SHP77 treated with DMSO at 0.1 percent for 48 hours (cell line): Measurements from ENCODE around the gene TALDO1.
A peak's percentile ranks its signal among the peaks of the same experiment; 100 is the strongest.

ENCODE experiments used
- DNase-seq: peaks from one replicate; lab custom pipeline; 2025; lab: John Stamatoyannopoulos, UW

Gene TALDO1

DNA sequence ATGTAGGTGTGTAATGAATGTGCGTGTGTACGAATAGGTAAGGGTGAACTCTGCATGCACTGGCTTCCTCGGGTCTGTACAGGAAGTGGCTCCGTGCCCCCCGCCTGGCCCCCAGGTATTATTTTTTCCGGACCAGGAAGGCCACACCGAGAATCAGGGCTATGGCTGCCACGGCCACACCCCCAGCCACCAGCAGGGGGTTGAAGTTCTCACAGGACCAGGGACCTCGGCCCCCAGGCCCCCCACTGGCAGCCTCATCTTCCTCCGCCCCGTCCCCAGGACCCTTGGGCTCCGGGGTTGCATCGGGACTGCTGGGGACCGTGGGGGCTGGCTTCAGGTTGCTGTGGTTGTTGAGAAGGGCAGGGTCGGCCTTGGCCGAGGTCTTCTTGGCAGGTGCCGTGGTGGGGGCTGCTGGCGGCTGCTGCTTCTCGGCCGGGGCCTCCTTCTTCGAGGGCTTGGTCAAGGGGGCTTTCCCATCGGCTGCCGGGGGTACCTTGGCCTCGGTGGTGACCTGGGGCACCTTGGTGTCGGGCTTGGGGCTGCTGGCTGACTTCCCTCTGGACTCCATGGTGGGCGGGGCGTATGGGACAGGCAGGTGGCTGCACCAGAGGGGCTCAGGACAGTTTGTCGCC lies 40.9 kb downstream of the TALDO1 start:
- no peak for DNase-seq

DNA sequence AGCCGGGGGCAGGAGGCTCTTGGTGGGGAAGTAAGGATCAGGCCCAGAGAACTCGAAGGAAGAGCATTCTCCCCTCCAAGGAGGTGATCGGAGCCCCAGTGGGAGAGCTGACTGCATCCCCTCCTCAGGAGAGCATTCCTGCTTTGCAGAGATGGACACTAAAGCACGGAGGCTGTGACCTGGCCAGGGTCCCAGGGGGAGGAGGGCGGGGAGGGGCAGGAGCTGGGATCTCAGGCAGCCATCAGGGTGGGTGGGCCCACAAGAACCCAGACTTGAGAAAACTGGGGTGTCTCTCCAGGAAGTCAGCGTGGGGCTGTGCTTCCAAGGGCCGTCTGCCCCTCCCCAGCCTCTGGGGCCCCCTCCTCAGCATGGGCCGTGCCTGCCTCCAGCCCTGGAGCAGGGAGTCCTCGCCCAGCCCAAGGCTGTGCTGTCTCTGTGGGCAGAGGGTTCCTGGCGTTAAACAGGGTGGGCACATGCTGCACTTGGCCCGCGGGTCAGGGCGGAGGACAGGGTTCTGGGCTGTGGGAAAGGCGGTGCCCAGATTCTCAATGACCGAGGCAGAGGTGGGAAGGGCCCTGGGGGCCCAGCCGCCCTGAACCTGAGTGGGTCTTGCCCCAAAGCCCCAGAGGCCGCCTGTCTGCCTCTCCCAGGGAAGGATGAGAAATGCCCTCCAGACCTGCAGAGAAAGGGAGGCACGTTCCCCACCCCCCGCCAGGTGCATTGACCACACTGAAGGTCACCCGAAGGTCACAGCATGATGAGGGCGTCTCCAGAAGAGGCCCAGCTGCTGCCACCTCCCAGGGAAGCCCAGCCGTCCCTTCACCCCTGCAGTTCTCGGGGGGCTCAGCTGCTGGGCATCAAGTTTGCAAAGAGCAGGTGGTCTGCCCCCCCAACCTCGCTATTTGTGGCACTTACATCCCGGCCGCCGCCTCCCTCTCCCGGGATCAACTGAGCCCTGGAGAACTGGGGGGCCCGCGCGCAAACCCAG lies 42.0 kb downstream of the TALDO1 start:
- no peak for DNase-seq

DNA sequence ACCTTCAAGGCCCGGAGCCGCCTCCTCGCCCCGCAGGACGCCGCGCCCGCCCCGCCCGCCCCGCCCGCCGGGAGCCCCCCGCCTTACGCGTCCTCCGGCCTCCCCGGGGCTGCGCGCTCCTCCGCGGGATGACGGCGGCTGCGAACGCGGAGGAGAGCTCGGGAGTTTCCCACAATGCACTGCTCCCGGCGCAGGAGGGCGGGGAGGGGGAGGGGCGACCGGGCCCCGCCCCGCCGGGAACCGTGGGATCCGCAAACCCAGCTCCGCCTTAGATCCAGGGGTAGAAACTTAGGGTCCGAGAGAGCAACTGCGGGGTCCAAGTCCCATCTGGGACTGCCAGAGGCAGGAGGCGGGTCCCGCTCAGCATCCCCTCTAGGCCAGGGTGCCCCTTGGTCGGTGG lies 42.7 kb downstream of the TALDO1 start, which contains the start of gene CEND1:
Gene CEND1 (minus strand): TSS at position 148 of the 400 bp plus-strand sequence. CDS start 1,514 bp downstream, outside the sequence.
- no peak for DNase-seq

DNA sequence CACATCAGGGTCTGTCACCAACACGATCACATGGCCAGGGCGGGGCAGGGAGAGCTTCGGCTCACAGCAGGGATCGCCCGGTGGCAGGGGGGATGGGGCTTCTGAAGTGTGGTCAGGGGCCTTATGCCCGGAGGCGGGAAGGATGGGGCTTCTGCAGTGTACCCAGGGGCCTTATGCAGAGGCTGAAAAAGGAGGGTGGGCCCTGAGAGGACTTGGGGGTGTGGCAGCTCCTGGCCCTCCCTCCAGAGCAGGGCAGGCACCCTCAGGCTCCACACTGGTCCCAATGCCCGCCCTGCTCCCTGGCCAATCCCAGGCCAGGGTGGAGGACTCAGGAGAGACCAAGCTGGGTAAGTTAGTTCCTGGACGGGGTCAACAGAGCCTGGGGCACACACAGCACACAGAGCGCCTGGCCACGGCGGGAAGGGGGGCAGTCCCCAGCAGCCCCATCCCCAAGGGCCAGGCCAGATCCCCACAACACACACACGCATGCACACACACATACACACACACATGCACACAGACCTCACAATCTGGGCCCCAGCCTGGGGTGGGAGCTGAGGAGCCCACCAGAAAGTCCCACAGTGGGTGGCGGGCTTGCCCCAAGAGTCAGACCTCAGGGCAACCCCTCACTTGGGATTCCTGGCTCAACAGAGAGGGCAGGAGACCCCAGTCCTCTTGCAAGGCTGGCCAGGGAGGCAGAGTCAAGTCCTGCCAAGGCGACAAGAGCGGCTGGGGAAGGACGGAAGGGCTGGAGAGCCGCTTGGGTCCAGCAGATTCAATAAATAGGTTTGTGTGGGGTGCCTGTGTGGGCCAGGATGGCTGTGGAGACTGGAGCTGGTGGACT lies 43.7 kb downstream of the TALDO1 start:
- no peak for DNase-seq

DNA sequence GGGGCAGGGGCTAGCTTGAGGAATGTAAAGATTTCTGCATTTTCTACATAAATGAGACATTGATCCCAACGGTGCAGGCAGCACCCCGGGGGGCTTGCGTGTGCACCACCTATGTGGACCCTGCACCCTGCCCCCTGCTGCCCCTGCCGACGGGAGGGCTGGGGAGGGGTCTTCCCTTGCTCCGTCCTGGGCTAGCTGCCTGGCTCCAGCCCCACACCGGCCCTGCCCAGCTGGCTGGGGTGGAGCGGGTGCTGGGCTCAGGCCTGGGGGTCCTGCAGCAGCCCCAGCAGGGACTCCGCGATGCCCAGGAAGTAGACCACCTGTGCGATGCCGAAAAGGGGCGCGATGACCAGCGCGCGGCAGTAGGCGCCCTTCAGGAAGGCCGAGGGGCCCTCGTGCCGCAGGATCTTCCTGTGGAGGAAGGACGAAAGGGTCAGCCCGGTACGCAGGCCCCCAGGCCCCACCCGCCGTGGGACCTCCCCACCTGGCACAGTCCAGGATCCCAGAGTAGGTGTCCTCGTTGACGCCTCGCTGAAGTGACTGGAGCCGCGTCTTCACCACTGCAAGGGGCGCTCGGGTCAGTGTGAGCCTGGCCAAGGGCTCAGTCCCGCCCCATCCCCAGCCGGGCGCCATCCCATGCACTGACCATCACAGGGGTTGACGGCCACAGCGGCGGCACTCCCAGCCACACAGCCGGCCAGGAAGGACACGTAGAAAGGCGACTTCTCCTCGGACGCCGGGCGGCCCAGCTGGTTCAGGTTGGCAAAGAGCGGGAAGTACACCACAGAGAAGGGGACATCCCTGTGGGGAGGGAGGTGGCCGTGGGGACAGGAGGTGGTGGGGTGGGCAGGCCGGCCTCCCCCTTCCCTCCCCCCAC lies 44.6 kb downstream of the TALDO1 start:
- no peak for DNase-seq

DNA sequence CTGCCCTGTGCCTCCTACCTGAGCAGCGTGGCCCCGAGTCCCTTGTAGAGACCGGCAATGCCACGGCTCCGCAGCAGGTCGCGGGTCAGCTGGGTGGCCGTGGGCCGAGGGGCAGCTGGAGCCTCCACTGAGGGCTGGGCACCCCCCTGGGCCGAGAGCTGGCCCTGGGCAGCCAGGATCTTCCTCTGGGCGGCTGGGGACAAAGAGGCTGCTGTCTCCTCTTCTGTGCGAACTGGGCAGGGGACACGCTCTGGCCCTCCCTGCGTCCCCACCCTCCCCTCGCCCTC lies 45.2 kb downstream of the TALDO1 start:
- no peak for DNase-seq

DNA sequence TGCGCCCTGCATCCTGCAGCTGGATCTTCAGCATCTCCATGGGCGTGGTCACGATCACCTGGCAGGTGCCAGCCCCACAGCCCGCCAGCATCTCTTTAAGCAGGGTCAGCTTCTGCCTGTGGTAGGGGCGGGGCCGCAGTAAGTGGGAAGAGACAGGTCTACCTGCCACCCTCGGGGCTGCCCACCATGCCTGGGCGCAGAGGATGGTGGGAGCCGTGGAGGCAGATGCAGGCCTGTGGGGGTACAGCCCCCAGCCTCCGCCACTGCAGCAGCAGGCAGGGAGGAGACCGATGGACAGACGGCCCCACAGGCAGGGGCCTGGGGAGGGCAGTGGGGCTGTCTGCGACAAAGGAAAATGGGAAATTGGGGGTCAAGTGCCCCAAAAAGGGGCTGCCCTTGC lies 45.6 kb downstream of the TALDO1 start:
- DNase-seq, result no peak

DNA sequence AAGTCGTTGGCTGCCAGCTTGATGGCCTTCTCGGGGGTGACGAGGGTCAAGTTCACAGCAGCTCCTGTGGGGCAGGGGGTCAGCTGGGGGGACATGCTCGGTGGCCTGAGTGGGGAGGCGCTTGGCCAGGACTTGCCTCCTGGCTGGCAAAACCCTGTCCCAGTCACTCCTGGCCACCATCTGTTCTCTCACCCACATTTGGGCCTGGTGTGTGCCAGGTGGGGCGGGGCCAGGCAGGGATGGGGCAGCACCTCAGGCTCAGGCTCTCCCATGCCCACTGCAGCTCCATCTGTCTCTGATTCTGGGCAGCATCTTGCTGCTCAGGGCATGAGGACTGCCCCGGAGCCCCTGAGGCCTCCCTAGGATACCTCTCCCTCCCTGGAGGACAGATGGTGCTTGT lies 46.3 kb downstream of the TALDO1 start:
- DNase-seq, result no peak

DNA sequence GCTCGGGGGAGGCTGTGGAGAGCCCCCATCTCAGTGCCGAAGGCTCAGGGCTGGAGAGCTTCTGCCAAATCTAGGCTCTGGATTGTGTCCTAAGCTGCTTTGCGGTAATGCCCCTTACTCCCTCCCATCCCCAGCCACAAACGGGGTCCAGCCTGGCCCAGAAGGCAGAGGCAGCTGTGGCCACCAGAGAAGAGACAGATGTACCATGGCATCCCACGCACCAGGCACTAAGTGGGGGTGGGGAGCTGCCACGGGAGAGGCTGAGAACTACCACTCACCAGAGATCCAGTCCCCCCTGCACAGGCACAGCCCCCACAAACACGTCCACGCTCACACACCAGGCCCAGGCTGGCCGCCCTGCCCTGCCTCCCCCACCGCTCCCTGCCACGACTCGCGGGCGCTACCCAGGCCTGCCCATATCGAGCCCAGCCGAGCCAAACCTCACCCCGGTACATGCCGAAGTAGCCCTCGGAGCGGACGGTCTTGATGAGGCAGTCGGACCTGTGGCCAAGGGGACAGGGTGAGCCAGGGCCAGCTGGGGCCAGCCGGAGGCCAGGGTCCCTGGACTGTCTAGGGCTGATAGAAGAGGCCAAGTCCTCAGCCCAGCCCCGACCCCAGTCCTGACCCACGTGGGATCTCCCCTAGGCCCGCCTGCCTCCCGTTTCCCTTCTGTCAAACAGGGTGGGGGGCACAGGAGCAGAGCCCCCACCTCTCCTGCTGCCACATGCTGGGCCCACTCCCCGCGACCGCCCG lies 46.9 kb downstream of the TALDO1 start:
- DNase-seq, result no peak

DNA sequence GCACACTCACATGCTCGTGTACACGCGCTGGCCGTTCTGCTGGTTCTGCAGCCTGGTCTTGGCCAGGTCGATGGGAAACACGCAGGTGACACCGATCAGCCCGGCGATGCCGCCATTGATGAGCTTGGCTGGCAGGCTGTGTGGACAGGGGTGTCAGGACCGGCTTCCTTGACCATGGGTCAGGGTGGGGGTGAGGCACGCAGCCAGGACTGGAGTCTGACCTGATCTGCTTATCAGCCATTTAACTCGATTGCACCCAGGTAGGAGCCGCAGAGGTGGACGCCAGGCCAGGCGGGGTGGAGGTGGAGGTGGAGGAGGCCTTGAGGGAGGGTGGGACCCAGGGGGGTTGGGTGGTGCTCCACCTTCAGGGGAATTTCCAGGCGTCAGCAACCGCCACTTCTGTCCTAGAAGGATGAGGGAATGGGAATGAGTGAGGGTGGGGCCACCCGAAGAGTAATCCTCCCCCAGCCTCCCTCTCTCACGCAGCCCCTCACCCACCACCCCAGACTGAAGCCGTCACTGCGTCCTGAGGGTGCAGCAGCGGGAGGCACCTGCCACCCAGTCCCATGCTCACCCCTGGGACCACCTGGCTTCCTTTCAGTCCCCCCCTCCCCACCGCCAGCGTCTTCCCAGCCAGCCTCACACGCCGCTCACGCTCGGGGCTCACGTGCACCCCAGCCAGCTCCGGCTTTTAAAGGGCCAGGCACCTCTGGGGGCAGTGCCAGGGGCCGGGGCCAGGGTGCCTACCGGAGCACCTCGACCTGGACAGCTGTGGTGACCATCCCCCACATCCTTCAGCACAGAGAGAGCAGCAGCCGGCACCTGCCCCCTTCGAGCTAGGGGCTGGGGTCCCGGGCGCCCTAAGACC lies 47.7 kb downstream of the TALDO1 start:
- DNase-seq, result no peak

DNA sequence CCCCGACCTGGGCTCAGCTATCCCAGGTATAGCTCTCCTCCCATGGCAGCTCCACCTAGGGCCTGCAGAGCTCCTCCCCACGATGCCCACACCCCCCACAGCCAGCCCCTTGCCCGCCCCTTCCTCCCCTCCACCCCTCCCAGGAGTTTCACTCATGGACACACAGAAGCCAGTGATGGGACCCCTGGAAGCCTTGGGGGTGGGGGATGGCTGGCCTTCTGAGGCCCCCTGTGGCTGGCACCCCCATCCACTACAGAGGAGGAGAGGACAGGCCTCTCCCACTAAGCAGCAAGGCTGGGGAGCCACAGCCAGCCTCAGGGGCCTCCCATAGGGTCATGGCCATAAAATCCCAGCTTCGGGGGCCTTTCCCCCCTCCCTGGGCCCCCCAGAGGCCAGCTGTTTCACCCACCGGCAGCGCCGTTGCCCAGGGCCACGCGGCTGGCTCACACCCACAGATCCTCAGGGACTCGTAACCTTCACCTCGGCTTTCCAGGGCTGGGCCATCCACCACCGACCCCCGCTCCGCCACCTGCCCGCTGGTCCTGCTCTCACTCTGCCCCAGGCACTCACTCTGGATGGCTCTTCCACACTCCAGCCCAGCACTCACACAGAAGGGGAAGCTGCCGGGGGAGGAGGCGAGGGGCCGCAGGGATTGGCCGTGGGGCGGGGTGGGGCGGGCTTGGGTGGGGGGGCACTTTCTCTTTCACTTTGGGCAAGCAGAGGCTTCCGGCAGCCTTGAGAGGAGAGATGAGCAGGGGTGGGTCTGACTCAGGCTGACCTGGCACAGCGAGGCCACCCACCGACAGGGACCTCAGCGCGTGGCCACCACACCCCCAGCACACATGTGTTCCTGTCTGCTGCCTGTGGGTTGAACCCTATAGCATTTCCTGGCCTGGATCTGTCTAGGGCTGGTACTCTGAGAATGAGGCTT lies 48.6 kb downstream of the TALDO1 start:
- DNase-seq, result no peak

DNA sequence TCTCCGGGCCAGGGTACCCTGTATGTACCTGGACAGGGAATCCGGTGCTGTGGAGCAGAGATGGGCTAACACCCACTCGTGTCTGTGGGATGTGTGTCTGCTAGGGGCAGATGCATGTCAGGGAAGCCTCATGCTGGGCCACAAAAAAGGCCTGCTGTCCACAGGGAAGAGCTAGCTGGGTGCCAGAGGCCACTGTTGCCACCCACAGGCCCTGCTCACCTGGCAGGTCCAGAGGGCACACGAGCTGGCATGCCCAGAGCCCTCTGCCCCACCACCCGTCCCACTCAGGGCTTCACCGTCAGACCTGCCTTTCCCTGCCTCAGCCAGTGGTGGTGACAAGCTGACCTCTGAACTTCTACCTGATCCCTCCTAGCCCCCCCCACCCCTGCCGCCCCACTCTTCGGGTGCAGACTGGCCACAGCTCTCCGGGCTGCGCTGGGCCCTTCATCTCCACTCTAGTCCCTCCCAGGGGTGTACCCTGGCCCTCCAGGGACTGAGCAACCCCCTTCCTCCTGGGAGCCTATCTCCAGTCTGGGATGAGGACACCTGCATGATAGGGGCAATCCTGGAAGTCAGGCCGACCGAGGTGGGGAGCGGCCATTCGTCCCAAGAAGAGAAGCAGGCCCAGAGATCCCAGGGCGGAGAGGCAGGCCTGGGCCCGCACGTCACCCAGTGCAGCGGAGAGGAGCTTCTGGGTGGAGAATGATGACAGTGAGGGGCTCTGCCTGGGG lies 49.5 kb downstream of the TALDO1 start:
- no peak for DNase-seq

DNA sequence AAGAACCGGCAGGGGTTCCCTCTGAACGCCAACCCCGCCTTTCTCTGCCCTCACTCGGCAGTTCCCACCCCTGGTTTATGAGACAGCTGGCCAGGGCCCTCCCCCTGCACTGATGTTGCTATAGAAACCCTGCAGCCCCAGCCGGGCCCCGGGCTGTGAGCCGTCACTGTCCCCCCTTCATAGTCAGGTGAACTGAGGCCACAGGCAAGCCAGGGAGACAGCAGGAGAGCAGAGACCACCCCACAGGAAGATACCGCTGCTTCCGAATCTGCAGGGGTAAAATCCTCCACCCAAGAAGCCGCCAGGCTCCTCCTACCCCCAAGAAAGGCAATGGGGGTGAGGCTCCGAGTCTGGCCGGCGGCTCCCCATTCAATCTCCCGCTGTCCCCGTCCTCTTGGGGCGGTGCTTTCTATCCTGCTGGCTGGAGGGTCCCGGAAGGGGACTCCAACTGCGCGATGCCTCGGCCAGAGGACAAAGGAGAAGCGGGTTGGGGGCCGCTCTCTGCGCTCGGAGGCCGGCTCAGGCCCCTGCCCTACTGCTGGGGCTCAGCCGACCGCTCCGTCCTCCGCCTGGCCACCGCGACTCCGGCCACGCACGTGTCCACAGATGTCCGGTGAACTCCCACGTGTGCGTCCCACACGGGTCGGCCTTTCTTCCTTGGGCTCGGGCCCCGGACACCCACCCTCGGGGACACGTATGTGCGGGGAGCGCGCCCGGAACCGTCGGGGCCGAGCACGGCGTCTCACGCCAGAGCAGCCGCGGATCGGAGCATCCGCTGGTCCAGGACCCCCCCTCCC lies 50.2 kb downstream of the TALDO1 start:
- peak; percentile 15 for DNase-seq

DNA sequence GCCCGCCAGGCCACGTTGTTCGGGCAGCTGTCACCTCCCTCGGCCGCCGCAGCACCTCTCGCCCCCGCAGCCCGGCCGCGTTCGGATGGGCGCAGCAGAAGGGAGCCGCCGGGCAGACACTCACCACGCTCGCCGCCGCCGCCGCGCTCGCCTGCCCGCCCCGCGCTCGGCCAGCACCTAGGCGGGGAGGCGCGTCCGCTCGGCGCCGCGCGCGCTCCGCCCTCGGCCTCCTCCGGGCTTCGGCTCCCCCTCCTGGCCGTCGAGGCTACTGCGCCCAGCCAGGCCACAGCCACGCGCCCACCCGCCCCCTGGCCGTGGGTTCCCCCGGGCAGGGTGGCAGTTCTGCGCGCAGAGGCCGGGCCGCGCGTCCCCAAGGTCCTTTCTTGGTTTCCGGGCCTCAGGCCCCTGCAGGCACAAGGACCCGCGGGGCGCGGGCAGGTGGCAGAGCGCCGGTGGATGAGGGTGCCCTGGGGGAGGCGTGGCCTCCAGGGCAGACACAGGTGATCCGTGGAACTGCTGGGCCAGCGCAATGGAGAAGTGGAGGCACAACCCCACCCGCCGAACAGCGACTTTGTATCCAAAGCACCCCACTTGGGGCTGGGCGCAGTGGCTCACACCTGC lies 50.9 kb downstream of the TALDO1 start, which contains the start of gene SLC25A22:
Gene SLC25A22 (minus strand): TSS at position 189 of the 621 bp plus-strand sequence. CDS start 3,275 bp downstream, outside the sequence.
- DNase-seq, result peak; percentile 6

DNA sequence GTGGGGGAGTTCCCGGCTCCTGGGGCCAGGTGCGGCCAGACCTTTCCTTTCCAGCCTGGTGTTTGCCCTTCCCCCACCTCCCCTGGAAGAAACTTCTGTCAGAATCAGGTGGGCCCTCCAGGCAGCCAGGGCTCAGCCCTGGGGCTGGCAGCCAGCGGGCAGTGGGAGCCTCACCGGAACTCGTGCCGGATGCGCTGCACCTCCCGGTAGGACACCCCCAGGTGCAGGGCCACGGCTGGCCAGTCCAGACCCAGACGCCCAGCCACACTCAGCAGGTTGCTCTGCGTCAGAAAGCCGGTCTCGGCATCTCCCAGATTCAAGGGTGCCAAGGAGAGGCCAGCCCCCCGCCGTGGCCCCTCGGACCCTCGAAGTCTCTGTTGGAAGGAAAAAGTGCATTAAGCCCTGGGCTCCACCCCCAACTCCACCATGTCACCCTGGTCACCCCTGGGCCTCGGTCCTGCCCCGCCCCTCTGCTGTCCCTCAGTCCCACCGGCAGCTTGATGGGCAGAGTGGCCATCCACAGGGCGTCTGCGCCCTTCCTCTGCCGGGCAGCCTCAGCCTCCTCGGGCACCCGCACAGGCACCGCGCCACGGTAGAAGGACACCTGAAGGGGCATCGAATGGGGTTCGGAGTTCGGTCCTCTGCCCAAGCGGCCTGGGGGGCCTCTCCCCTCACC lies 52.5 kb downstream of the TALDO1 start:
- no peak for DNase-seq

DNA sequence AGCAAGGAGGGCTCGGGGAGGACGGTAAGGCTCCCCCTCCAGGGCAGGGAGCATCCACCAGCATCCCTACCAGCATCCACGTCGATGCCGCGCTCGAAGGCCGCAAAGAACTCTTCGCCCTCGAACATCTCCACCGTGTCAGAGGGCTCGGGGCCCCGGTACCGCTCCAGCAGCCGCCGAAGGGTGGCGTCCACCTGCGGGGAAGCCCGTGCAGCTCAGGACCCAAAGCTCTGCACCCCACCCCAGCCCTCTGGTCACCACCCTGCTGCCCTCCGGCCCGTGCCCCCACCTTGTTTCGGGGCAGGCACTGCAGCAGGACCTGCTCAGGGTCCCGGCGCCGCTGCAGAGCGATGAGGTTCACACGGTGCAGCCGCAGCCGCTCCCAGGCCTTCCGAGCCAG lies 53.2 kb downstream of the TALDO1 start:
- no peak for DNase-seq
